PC-3 (cell line): Measurements from ENCODE around the gene NECAP2. TPM values are rescaled to one million over a fixed set of nuclear protein-coding genes. Genes with fewer than 3 reads are reported as not detected.

ENCODE experiments used
- ATAC-seq: fragments of 200-7000 bp; cut with Tn5 transposase; 2 replicates; pipeline ENCODE4 v1.9.1; 2020; ENCODE audit warnings: mild to moderate bottlenecking, moderate library complexity
- BruUV-seq: library from RNA; stranded (reverse); fragments of 400-500 nt; replicated peaks from 2 replicates; lab custom pipeline; 2021; lab: Mats Ljungman, UMichigan
- CTCF ChIA-PET: fragments of 300-600 bp; sonication (Branson Sonifier 250); formaldehyde crosslinking; loops from one replicate; lab custom pipeline; 2022; ENCODE audit warnings: antibody characterized with exemption; lab: Charles Lee
- POLR2A ChIA-PET: fragments of 300-600 bp; sonication (Branson Sonifier 250); formaldehyde crosslinking; loops from one replicate; lab custom pipeline; 2022; ENCODE audit warnings: antibody characterized with exemption; ENCODE audit not compliant: unreplicated experiment; lab: Charles Lee
- DNase-seq: peaks from one replicate; pipeline ENCODE4 v3.0.0-alpha.2; 2015
- H2AFZ ChIP-seq: fragments of 300-600 bp; sonication (generic); 2 replicates; pipeline ENCODE4 v1.6.0; 2016; ENCODE audit warnings: antibody characterized with exemption, low read length
- H3F3A ChIP-seq: fragments of 300-600 bp; sonication (generic); one replicate; pipeline ENCODE4 v1.6.0; 2017; ENCODE audit warnings: antibody characterized with exemption, low read length, control low read depth, mild to moderate bottlenecking; ENCODE audit not compliant: unreplicated experiment
- H3K27ac ChIP-seq: fragments of 300-600 bp; sonication (generic); 2 replicates; pipeline ENCODE4 v1.5.1; 2016; ENCODE audit warnings: mild to moderate bottlenecking, low read length
- H3K27me3 ChIP-seq: fragments of 300-600 bp; sonication (generic); 2 replicates; pipeline ENCODE4 v1.6.1; 2016; ENCODE audit warnings: low read length, mixed read lengths
- H3K36me3 ChIP-seq: fragments of 300-600 bp; sonication (generic); 2 replicates; pipeline ENCODE4 v1.6.1; 2016; ENCODE audit warnings: low read depth, mixed run types, low read length, mixed read lengths
- H3K4me1 ChIP-seq: fragments of 300-600 bp; sonication (generic); 2 replicates; pipeline ENCODE4 v1.5.1; 2016; ENCODE audit warnings: low read length; ENCODE audit not compliant: insufficient read depth
- H3K4me2 ChIP-seq: fragments of 300-600 bp; sonication (generic); 2 replicates; pipeline ENCODE4 v1.6.0; 2016; ENCODE audit warnings: low read length
- H3K4me3 ChIP-seq: fragments of 300-600 bp; sonication (generic); 2 replicates; pipeline ENCODE4 v1.5.1; 2016; ENCODE audit warnings: mild to moderate bottlenecking, low read length, mixed read lengths
- H3K79me2 ChIP-seq: fragments of 300-600 bp; sonication (generic); 2 replicates; pipeline ENCODE4 v1.6.1; 2017; ENCODE audit warnings: low read length, mixed read lengths
- H3K9ac ChIP-seq: fragments of 300-600 bp; sonication (generic); 2 replicates; pipeline ENCODE4 v1.6.0; 2016; ENCODE audit warnings: mild to moderate bottlenecking, low read length
- H3K9me2 ChIP-seq: fragments of 300-600 bp; sonication (generic); replicated peaks from 2 replicates; pipeline ENCODE4 v1.6.1; 2016; ENCODE audit warnings: mixed run types, low read length, mixed read lengths
- H3K9me3 ChIP-seq: fragments of 300-600 bp; sonication (generic); 2 replicates; pipeline ENCODE4 v1.6.1; 2016; ENCODE audit warnings: low read length, mixed read lengths
- H4K20me1 ChIP-seq: fragments of 300-600 bp; sonication (generic); 2 replicates; pipeline ENCODE4 v1.6.1; 2016; ENCODE audit warnings: low read length, mixed read lengths
- CTCF ChIP-seq: fragments of 300-600 bp; sonication (generic); conservative IDR thresholded peaks from 2 replicates; pipeline ENCODE4 v1.5.1; 2017; ENCODE audit warnings: antibody characterized with exemption, low read depth, mild to moderate bottlenecking, low read length
- EZH2 ChIP-seq: fragments of 300-600 bp; sonication (generic); IDR thresholded peaks from one replicate; pipeline ENCODE4 v1.6.1; 2017; ENCODE audit warnings: antibody characterized with exemption, mild to moderate bottlenecking, low read length; ENCODE audit not compliant: unreplicated experiment
- EZH2phosphoT487 ChIP-seq: fragments of 300-600 bp; sonication (generic); IDR thresholded peaks from 2 replicates; pipeline ENCODE4 v1.6.1; 2018; ENCODE audit warnings: mild to moderate bottlenecking, antibody characterized with exemption, low read length, borderline replicate concordance
- intact Hi-C: fragments of 100-400 bp; cut with micrococcal nuclease; formaldehyde crosslinking; loops from 2 replicates; pipeline ENCODE4 v1.9.0; 2023
- total RNA-seq: library from RNA; depleted of rRNA; stranded (reverse); fragments of >200 nt; gene quantifications from 2 replicates; pipeline ENCODE4 v1.2.3, GENCODE V29; 2014

Gene NECAP2
- total RNA-seq, 1 experiment from 2014 or later, result 65.0 TPM

GRCh38 chr1:16438516-16438915, 2.0 kb upstream of the NECAP2 start:
- no peak overlapping the region for H2AFZ ChIP-seq
- no peak overlapping the region for H3K9ac ChIP-seq
- no peaks in the 10 kb centered on the region for H3K27me3 ChIP-seq
- no peaks in the 10 kb centered on the region for H3K9me2 ChIP-seq
- H3K9me3 ChIP-seq, result no peaks in the 10 kb centered on the region
- H3K27ac ChIP-seq, result no peak overlapping the region
- H3K4me3 ChIP-seq, result no peak overlapping the region
- H3K4me2 ChIP-seq, result no peak overlapping the region
- BruUV-seq, result no TSS peak
- peaks cover 29% of the 10 kb centered on the region for H3K79me2 ChIP-seq
- H3K36me3 ChIP-seq, result no peaks in the 10 kb centered on the region
- no peaks in the 10 kb centered on the region for H4K20me1 ChIP-seq
- no peak for DNase-seq
- no peak for ATAC-seq
- ChIA-PET POLR2A (no interaction called here), CTCF (no interaction called here)
- TF ChIP-seq CTCF (no peak), EZH2 (no peak), EZH2phosphoT487 (no peak)
- H3K4me1 ChIP-seq, result peaks cover 3% of the 10 kb centered on the region
- intact Hi-C loops, result loop anchor here (2.0 kb wide), 1 partner anchor 46 kb away; no protein-coding TSS in a partner anchor
- no peaks in the 10 kb centered on the region for H3F3A ChIP-seq

GRCh38 chr1:16438924-16439323, 1.6 kb upstream of the NECAP2 start:
- H3F3A ChIP-seq, result no peaks in the 10 kb centered on the region
- TF ChIP-seq CTCF (no peak), EZH2phosphoT487 (no peak), EZH2 (no peak)
- ATAC-seq (no peak), DNase-seq (no peak)
- H3K27ac ChIP-seq, result no peak overlapping the region
- CTCF ChIA-PET, result no interaction called here
- H3K9me3 ChIP-seq, result no peaks in the 10 kb centered on the region
- no peak overlapping the region for H3K4me3 ChIP-seq
- no peaks in the 10 kb centered on the region for H3K27me3 ChIP-seq
- no peak overlapping the region for H3K4me2 ChIP-seq
- no TSS peak for BruUV-seq
- no peak overlapping the region for H3K9ac ChIP-seq
- H3K9me2 ChIP-seq, result no peaks in the 10 kb centered on the region
- POLR2A ChIA-PET, result no interaction called here
- no peaks in the 10 kb centered on the region for H4K20me1 ChIP-seq
- peaks cover 32% of the 10 kb centered on the region for H3K79me2 ChIP-seq
- no peak overlapping the region for H2AFZ ChIP-seq
- intact Hi-C loops, result loop anchor here (2.0 kb wide), 1 partner anchor 46 kb away; no protein-coding TSS in a partner anchor
- H3K36me3 ChIP-seq, result no peaks in the 10 kb centered on the region
- peaks cover 3% of the 10 kb centered on the region for H3K4me1 ChIP-seq

GRCh38 chr1:16440131-16440469, 424 bp upstream of the NECAP2 start:
- no peaks in the 10 kb centered on the region for H4K20me1 ChIP-seq
- H3K9me2 ChIP-seq, result no peaks in the 10 kb centered on the region
- H3K4me3 ChIP-seq, result peak overlapping the region; percentile 90
- H3K4me1 ChIP-seq, result peaks cover 3% of the 10 kb centered on the region
- no peaks in the 10 kb centered on the region for H3F3A ChIP-seq
- peak overlapping the region; percentile 87 for H3K9ac ChIP-seq
- intact Hi-C loops, result loop anchor here (5.0 kb wide), 2 partner anchors 73 to 167 kb away; partner anchors contain the start of gene SZRD1
- peaks cover 32% of the 10 kb centered on the region for H3K79me2 ChIP-seq
- ChIA-PET CTCF (no interaction called here), POLR2A (interaction anchor here (0.6 kb wide), 1 partner anchor 251 kb away, joined by 3 read pairs; no protein-coding TSS in a partner anchor)
- H2AFZ ChIP-seq, result peak overlapping the region; percentile 93
- TSS peak; percentile 22 for BruUV-seq
- no peaks in the 10 kb centered on the region for H3K27me3 ChIP-seq
- H3K4me2 ChIP-seq, result peak overlapping the region; percentile 89
- peaks cover 2% of the 10 kb centered on the region; the same call in 1 of the 2 replicates for H3K36me3 ChIP-seq
- H3K27ac ChIP-seq, result no peak overlapping the region
- no peaks in the 10 kb centered on the region for H3K9me3 ChIP-seq
- ATAC-seq (peak; percentile 43), DNase-seq (peak; percentile 5)
- no peak for TF ChIP-seq EZH2
- no peak for TF ChIP-seq EZH2phosphoT487
- no peak for TF ChIP-seq CTCF
